Activated T-helper 17 cell treated with anti-CD3 and anti-CD28 coated beads, Interleukin-2, amount 50 U/mL, for 72 hours (primary cell): ENCODE results near the gene ZBTB48. TPM values are rescaled to one million over a fixed set of nuclear protein-coding genes. Genes with fewer than 3 reads are reported as not detected.
"Not testable (repeated sequence)": the region's sequence is repeated elsewhere in the genome, so short reads cannot be mapped to it uniquely, and the experiment has no call there.

Experiments used
- ATAC-seq: fragments of 150-1000 bp; cut with Tn5 transposase; replicated peaks from 2 replicates; pipeline ENCODE4 v1.10.0; 2021; ENCODE audit warnings: mild to moderate bottlenecking, moderate library complexity
- H3K27ac Mint-ChIP-seq: one replicate; pipeline ENCODE4 v1.8.0; 2022; ENCODE audit warnings: mixed read lengths
- H3K27me3 Mint-ChIP-seq: one replicate; pipeline ENCODE4 v1.8.0; 2022; ENCODE audit warnings: mixed read lengths
- H3K36me3 Mint-ChIP-seq: one replicate; pipeline ENCODE4 v1.8.0; 2022; ENCODE audit warnings: low read depth, mild to moderate bottlenecking, mixed read lengths
- H3K4me1 Mint-ChIP-seq: one replicate; pipeline ENCODE4 v1.8.0; 2022; ENCODE audit warnings: mixed read lengths
- H3K4me3 Mint-ChIP-seq: one replicate; pipeline ENCODE4 v1.8.0; 2022; ENCODE audit warnings: mild to moderate bottlenecking, mixed read lengths
- H3K9me3 Mint-ChIP-seq: one replicate; pipeline ENCODE4 v1.8.0; 2022; ENCODE audit warnings: mixed read lengths
- total RNA-seq, 2 donors: library from RNA; stranded (reverse); gene quantifications; one replicate each; pipeline ENCODE4 v1.2.3, GENCODE V29; 2022

The ZBTB48 gene
- total RNA-seq, 2 donors from 2014 or later = 22.0 to 28.5 TPM

DNA sequence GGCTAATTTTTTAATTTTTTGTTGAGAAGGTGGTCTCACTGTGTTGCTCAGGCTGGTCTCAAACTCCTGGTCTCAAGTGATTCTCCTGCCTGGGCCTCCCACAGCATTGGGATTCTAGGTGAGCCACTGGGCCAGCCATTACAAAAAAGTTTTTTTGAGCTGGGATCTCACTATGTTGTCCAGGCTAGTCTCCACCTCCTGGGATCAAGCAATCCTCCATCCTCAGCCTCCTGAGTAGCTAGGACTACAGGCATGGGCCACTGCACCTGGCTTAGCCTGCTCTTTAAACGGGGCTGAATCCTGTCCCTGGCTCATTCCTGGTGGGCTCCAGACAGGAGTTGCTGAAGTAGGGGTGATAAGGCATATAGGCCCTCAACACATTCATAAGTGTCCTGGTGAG lies 22.2 kb upstream of the ZBTB48 start:
- ATAC-seq = no peak
- peaks cover 3% of the 10 kb centered on the region for H3K4me1 Mint-ChIP-seq
- no peaks in the 10 kb centered on the region for H3K27me3 Mint-ChIP-seq
- H3K36me3 Mint-ChIP-seq = peaks cover 7% of the 10 kb centered on the region
- no peak overlapping the region for H3K27ac Mint-ChIP-seq
- H3K9me3 Mint-ChIP-seq = no peaks in the 10 kb centered on the region
- H3K4me3 Mint-ChIP-seq = no peak overlapping the region

DNA sequence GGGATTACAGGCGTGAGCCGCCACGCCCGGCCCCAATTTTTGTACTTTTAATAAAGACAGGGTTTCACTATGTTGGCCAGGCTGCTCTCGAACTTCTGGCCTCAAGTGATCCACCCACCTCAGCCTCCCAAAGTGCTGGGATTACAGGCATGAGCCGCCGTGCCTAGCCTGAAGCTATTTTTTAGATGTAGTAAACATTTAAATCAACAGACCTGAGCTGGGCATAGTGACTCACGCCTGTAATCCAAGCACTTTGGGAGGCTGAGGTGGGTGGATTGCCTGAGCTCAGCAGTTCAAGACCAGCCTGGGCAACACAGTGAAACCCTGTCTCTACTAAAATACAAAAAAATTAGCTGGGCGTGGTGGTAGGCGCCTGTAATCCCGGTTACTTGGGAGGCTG lies 20.6 kb upstream of the ZBTB48 start:
- H3K36me3 Mint-ChIP-seq, H3K27ac Mint-ChIP-seq, ATAC-seq, H3K4me1 Mint-ChIP-seq, H3K4me3 Mint-ChIP-seq, H3K9me3 Mint-ChIP-seq, H3K27me3 Mint-ChIP-seq: not testable (repeated sequence)

DNA sequence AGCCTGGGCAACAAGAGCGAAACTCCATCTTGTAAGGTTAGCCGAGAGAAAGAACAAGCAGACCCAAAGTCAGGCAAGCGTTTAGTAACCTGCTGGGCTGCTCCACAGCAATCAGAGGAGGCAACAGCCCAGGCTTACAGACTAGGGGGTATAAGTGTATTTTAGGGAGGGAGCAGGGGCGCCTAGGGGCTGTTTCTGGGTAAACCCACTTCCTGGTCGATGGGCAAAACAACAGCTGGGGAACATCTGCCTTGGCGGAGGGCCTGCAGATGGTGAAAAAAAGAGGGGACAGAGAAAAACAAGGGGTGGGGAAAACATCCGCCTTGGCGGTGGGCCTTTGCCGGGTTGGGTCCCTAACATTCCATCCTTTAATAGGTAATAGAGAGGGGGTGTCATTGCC lies 19.5 kb upstream of the ZBTB48 start:
- no peaks in the 10 kb centered on the region for H3K27me3 Mint-ChIP-seq
- no peak overlapping the region for H3K4me3 Mint-ChIP-seq
- H3K4me1 Mint-ChIP-seq = no peaks in the 10 kb centered on the region
- ATAC-seq = no peak
- H3K36me3 Mint-ChIP-seq = no peaks in the 10 kb centered on the region
- no peaks in the 10 kb centered on the region for H3K9me3 Mint-ChIP-seq
- H3K27ac Mint-ChIP-seq = no peak overlapping the region

DNA sequence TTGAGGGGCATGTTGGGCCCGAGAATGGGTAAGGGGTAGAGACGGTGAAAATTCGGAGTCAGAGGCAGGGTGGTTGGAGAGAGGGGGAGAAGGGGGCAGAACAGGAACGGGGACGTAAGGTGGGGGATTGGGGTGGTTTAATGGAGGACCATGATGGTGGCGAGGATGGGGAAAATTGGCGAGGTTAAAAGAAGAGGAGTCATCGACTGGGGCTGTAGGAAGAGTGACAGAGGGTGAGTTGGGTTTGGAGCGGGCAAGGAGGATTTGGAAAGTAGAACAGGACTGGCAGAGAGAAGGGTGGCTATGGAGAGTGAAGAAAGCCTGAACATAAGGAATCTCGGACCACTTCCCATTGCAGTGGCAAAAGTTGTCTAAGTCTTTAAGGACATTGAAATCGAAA lies 10.8 kb upstream of the ZBTB48 start:
- no peak for ATAC-seq
- Mint-ChIP-seq H3K27ac (no peak overlapping the region), H3K27me3 (peaks cover 3% of the 10 kb centered on the region), H3K4me1 (no peaks in the 10 kb centered on the region), H3K9me3 (no peaks in the 10 kb centered on the region), H3K4me3 (no peak overlapping the region), H3K36me3 (no peaks in the 10 kb centered on the region)

DNA sequence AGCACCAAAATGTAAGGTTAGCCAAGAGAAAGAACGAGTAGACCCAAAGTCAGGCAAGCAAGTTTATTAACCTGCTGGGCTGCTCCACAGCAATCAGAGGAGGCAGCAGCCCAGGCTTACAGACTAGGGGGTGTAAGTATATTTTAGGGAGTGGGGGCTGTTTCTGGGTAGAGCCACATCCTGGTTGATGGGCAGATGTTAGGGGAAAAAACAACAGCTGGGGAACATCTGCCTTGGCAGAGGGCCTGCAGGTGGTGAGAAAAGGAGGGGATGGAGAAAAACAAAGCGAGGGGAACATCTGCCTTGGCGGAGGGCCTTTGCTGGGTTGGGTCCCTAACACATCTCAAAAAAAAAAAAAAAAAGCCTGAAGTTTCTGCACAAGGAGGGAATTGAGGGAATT lies 9.7 kb upstream of the ZBTB48 start:
- ATAC-seq = no peak
- H3K36me3 Mint-ChIP-seq = no peaks in the 10 kb centered on the region
- no peaks in the 10 kb centered on the region for H3K4me1 Mint-ChIP-seq
- H3K4me3 Mint-ChIP-seq = no peak overlapping the region
- peaks cover 3% of the 10 kb centered on the region for H3K27me3 Mint-ChIP-seq
- no peaks in the 10 kb centered on the region for H3K9me3 Mint-ChIP-seq
- no peak overlapping the region for H3K27ac Mint-ChIP-seq

DNA sequence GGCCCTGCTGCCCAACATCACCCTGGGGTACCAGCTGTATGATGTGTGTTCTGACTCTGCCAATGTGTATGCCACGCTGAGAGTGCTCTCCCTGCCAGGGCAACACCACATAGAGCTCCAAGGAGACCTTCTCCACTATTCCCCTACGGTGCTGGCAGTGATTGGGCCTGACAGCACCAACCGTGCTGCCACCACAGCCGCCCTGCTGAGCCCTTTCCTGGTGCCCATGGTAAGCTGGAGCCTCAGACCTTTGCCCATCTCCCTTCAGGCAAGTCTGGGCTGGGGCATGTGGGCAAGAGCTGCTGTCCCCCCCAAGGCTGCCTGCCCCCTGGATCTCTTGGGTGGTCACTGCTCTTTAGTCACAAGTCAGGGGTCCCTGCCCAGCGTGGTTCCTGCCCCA lies 8.8 kb upstream of the ZBTB48 start:
- Mint-ChIP-seq H3K9me3 (no peaks in the 10 kb centered on the region), H3K4me1 (no peaks in the 10 kb centered on the region), H3K4me3 (no peak overlapping the region), H3K27me3 (peaks cover 3% of the 10 kb centered on the region), H3K27ac (no peak overlapping the region), H3K36me3 (no peaks in the 10 kb centered on the region)
- no peak for ATAC-seq

DNA sequence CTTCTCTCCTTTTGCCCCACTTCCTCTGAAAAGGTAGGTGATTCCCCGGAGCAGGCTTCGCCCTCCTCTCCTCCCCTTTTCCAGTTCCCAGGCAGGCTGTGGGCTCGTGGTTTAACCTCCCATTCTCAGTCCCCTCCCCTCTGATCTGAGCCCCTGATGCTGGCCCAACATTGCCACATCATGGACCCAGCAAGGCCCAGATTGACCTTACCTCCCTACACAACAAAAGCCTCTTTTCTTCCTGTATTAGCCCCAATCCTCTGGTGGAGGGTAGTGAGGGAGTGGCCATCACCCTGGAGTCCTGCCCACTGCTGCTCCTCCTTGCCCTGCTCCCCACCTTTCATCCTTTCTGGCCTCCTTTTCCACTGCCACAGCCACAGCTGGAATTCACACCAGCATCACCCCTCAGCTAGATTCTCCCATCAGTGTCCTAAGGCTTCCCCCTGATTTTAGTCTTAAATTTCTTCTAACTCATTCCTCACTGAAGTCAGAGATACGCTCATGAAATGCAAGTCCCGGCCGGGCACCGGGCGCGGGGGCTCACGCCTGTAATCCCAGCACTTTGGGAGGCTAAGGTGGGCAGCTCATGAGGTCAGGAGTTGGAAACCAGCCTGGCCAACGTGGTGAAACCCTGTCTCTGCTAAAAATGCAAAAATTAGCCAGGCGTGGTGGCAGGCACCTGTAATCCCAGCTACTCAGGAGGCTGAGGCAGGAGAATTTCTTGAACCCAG lies 7.0 kb upstream of the ZBTB48 start:
- H3K27me3 Mint-ChIP-seq = peaks cover 3% of the 10 kb centered on the region
- peak overlapping the region; percentile 61 for H3K27ac Mint-ChIP-seq

DNA sequence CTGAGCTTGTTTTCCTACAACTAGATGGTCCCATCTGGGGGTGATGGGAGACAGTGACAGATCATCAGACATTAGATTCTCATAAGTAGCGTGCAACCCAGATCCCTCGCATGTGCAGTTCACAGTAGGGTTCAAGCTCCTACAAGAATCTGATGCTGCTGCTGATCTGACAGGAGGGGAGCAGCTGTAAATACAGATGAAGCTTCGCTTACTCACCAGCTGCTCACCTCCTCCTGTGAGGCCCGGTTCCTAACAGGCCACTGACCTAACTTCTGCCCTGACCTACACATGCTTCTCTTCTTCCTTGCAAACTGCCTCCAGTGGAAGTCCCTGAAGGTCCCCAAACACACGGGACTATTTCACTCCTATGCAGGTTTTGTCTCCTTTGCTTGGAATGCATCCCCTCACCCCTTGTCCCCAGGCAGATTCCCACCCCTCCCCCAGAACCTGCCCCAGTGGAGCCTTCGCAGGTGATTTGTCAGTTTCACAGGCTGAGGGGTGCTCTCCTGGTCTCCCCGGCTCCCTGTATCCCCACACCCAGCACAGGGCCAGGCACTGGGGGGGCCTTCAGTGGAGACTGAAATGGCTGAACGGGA lies 5.7 kb upstream of the ZBTB48 start:
- ATAC-seq = no peak
- H3K27me3 Mint-ChIP-seq = peaks cover 3% of the 10 kb centered on the region
- H3K9me3 Mint-ChIP-seq = no peaks in the 10 kb centered on the region
- H3K4me1 Mint-ChIP-seq = no peaks in the 10 kb centered on the region
- no peaks in the 10 kb centered on the region for H3K36me3 Mint-ChIP-seq
- H3K4me3 Mint-ChIP-seq = no peak overlapping the region
- H3K27ac Mint-ChIP-seq = no peak overlapping the region

More for the DNA sequence above, 7.0 kb upstream of the ZBTB48 start:
- Mint-ChIP-seq H3K9me3 (no peaks in the 10 kb centered on the region), H3K36me3 (no peaks in the 10 kb centered on the region), H3K4me1 (no peaks in the 10 kb centered on the region), H3K4me3 (no peak overlapping the region)
- ATAC-seq = no peak

DNA sequence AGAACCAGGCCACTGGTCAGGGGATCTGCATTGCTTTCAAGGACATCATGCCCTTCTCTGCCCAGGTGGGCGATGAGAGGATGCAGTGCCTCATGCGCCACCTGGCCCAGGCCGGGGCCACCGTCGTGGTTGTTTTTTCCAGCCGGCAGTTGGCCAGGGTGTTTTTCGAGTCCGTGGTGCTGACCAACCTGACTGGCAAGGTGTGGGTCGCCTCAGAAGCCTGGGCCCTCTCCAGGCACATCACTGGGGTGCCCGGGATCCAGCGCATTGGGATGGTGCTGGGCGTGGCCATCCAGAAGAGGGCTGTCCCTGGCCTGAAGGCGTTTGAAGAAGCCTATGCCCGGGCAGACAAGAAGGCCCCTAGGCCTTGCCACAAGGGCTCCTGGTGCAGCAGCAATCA lies 5.0 kb upstream of the ZBTB48 start:
- H3K4me1 Mint-ChIP-seq = no peaks in the 10 kb centered on the region
- no peak for ATAC-seq

DNA sequence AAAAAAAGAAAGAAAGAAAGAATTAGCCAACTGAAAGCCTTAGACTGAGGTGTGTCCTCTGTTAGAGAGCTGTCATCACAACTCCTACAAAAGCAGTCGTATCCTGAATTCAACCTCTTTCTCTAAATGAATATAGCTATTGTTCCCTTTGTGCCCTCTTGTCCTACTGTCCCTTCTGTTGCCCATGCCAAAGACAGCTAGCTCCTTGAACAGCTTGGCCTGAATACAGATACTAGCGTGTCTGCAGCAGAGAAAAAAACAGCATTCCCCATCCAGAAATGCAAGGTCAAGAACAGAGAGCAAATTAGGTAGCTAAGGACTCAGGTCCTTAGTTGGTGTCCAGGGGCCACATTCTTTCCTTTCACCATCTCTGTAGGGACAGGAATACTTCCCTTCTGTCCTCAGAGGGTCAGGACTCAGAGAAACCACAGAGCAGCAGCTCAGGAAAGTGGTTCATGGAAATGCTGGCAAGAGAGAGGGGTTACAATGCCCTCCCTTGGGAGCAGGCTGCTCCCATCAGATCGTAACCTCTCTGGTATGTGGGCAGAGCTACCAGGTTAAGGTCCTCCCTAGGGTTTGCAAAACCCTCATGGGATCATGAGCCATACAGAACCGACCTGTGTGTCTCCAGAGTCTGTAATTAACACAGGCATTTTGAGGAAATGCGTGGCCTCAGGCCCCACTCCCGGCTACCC lies 1.8 kb upstream of the ZBTB48 start:
- H3K27me3 Mint-ChIP-seq = no peaks in the 10 kb centered on the region
- H3K36me3 Mint-ChIP-seq = no peaks in the 10 kb centered on the region
- peaks cover 8% of the 10 kb centered on the region for H3K4me1 Mint-ChIP-seq
- no peak overlapping the region for H3K27ac Mint-ChIP-seq
- H3K4me3 Mint-ChIP-seq = no peak overlapping the region
- no peak for ATAC-seq
- H3K9me3 Mint-ChIP-seq = no peaks in the 10 kb centered on the region

More for the DNA sequence above, 5.0 kb upstream of the ZBTB48 start:
- H3K36me3 Mint-ChIP-seq = no peaks in the 10 kb centered on the region
- H3K4me3 Mint-ChIP-seq = no peak overlapping the region
- H3K27ac Mint-ChIP-seq = no peak overlapping the region
- H3K27me3 Mint-ChIP-seq = peaks cover 3% of the 10 kb centered on the region
- no peaks in the 10 kb centered on the region for H3K9me3 Mint-ChIP-seq

DNA sequence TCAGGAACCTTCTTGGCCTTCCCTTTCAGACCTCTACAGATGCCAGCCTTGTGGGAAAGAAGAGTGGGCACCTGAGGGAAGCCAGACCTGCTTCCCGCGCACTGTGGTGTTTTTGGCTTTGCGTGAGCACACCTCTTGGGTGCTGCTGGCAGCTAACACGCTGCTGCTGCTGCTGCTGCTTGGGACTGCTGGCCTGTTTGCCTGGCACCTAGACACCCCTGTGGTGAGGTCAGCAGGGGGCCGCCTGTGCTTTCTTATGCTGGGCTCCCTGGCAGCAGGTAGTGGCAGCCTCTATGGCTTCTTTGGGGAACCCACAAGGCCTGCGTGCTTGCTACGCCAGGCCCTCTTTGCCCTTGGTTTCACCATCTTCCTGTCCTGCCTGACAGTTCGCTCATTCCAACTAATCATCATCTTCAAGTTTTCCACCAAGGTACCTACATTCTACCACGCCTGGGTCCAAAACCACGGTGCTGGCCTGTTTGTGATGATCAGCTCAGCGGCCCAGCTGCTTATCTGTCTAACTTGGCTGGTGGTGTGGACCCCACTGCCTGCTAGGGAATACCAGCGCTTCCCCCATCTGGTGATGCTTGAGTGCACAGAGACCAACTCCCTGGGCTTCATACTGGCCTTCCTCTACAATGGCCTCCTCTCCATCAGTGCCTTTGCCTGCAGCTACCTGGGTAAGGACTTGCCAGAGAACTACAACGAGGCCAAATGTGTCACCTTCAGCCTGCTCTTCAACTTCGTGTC lies 995 bp upstream of the ZBTB48 start:
- ATAC-seq = no peak
- peak overlapping the region; percentile 91 for H3K4me3 Mint-ChIP-seq
- no peaks in the 10 kb centered on the region for H3K36me3 Mint-ChIP-seq
- no peaks in the 10 kb centered on the region for H3K9me3 Mint-ChIP-seq
- H3K27me3 Mint-ChIP-seq = no peaks in the 10 kb centered on the region
- peak overlapping the region; percentile 95 for H3K27ac Mint-ChIP-seq
- H3K4me1 Mint-ChIP-seq = peaks cover 8% of the 10 kb centered on the region

DNA sequence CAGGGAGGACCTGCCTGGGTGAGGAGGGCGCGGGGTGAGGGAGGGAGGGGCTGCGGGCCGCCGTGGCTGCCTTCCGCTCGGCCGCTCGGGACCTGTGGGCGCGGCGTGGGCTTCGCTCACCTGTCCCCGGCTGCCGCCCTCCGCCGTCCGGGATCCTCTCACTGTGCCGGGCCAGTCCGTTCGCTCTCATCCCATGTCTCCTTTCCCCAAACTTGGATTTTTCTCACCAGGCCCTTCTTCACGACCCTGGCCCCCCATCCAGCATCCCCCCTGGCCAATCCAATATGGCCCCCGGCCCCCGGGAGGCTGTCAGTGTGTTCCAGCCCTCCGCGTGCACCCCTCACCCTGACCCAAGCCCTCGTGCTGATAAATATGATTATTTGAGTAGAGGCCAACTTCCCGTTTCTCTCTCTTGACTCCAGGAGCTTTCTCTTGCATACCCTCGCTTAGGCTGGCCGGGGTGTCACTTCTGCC lies 362 bp downstream of the ZBTB48 start:
- ATAC-seq = no peak
- H3K36me3 Mint-ChIP-seq = no peaks in the 10 kb centered on the region
- H3K27me3 Mint-ChIP-seq = no peaks in the 10 kb centered on the region
- H3K4me1 Mint-ChIP-seq = peaks cover 14% of the 10 kb centered on the region
- H3K27ac Mint-ChIP-seq = peak overlapping the region; percentile 95
- no peaks in the 10 kb centered on the region for H3K9me3 Mint-ChIP-seq
- peak overlapping the region; percentile 91 for H3K4me3 Mint-ChIP-seq

DNA sequence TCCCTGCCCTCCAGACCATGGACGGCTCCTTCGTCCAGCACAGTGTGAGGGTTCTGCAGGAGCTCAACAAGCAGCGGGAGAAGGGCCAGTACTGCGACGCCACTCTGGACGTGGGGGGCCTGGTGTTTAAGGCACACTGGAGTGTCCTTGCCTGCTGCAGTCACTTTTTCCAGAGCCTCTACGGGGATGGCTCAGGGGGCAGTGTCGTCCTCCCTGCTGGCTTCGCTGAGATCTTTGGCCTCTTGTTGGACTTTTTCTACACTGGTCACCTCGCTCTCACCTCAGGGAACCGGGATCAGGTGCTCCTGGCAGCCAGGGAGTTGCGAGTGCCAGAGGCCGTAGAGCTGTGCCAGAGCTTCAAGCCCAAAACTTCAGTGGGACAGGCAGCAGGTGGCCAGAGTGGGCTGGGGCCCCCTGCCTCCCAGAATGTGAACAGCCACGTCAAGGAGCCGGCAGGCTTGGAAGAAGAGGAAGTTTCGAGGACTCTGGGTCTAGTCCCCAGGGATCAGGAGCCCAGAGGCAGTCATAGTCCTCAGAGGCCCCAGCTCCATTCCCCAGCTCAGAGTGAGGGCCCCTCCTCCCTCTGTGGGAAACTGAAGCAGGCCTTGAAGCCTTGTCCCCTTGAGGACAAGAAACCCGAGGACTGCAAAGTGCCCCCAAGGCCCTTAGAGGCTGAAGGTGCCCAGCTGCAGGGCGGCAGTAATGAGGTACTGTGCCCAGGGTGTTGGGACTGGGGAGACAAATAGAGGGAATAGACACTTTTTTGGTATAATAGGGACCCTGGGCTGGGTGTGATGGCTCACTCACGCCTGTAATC lies 1.0 kb downstream of the ZBTB48 start:
- no peak for ATAC-seq
- no peaks in the 10 kb centered on the region for H3K9me3 Mint-ChIP-seq

More for the DNA sequence above, 1.0 kb downstream of the ZBTB48 start:
- Mint-ChIP-seq H3K27me3 (no peaks in the 10 kb centered on the region), H3K4me3 (peak overlapping the region; percentile 91), H3K36me3 (no peaks in the 10 kb centered on the region), H3K4me1 (peaks cover 14% of the 10 kb centered on the region), H3K27ac (peak overlapping the region; percentile 95)
